Measurements from ENCODE around the gene SMAD7.

DNA sequence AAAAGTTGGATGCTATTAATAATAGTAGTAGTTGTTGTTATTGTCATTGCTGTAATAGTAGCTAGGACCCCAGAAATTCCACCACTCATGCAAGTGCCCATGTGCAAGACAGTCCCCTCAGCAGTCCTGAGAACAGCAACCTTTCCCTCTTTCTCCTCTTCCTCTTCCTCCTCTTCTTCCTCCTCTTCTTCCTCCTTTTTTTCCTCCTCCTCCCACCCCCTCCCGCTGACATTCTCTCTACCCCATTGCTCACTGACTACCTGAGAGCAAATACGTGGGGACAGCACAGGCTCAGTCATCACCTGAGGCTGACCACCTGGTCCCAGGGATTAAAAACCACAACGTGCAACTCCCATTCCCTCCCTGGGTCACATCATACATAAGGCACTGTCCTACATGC lies 41.8 kb downstream of the SMAD7 start:
- TF ChIP-seq, protein P1, sequence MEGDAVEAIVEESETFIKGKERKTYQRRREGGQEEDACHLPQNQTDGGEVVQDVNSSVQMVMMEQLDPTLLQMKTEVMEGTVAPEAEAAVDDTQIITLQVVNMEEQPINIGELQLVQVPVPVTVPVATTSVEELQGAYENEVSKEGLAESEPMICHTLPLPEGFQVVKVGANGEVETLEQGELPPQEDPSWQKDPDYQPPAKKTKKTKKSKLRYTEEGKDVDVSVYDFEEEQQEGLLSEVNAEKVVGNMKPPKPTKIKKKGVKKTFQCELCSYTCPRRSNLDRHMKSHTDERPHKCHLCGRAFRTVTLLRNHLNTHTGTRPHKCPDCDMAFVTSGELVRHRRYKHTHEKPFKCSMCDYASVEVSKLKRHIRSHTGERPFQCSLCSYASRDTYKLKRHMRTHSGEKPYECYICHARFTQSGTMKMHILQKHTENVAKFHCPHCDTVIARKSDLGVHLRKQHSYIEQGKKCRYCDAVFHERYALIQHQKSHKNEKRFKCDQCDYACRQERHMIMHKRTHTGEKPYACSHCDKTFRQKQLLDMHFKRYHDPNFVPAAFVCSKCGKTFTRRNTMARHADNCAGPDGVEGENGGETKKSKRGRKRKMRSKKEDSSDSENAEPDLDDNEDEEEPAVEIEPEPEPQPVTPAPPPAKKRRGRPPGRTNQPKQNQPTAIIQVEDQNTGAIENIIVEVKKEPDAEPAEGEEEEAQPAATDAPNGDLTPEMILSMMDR (conservative IDR thresholded peaks at IDR 0.05 in 1 of 2, IDR thresholded peaks at IDR 0.05 in 1 of 2; ENCODE audit: low read depth in 1 of 2, low read length in 2 of 2): no peak
- TF ChIP-seq EZH2 (IDR thresholded peaks at IDR 0.05; ENCODE audit: low read length, missing control alignments): no peak

All from fibroblast of lung (primary cell).